Measurements from ENCODE around the gene PROX1.

The PROX1 gene

DNA sequence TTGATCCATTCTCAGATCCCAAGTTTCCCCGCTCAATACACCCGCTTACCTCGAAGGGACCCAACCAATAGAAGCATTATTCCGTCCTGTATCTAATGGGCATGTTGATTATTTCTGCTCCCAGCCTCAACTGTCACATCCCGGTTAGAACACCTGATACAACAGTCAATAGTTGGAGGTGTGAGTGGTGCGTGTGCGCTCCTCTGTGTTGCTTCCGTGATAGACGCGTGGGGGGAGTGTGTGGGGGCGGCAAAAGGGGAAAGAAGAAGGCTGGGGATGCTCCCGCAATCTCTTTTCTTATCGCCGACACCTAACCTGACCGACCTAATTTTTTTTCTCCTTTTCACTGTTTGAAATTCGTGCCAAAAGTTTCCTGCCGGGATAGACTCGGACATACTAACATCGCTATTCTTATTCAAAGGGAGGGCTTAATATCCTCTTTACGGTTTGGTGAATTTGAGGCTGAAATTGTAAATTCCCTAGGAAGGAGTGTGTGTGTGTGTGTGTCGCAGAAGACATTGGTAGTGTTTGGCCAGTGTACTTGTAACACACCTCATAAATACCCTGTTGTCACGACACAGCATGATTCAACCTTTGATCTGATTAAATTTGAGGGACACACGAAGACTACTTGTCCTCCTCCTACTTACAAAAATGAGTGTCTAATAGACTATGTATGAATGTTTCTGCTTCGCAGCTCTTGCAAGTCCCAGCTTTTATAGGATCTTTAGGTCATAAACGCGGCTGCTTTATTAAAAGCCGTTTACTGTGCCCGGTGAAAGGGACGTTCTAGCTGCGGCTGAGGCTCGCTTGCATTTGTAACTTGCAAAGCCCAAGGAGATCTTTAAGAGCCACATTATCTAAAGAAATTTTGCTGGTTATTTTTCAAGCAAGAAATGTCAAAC is 1.5 kb upstream of the PROX1 start:
- no peak for TF ChIP-seq CTBP1 (IDR thresholded peaks at IDR 0.05; ENCODE audit: borderline replicate concordance)
- TF ChIP-seq PKNOX1 (IDR thresholded peaks at IDR 0.05): peak; percentile 68
- DNase-seq (ENCODE audit: extremely low spot score): no peak
- ChIA-PET POLR2A (no interaction called here), CTCF (no interaction called here)

DNA sequence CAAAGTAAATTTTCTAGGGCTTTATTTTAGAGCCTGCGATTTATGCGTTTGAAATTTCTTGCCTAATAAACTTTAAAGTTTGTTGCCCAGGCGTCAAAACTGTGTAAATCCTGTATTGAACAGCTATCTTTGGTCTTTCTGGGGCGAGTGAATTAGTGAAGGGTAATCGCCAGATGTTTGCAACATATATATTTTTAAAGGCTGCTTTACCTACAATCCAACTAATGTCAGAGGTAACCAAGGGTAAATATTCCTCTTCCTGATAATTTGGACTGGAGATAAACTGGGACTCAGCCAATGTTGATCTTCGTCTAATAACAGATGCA is 885 bp upstream of the PROX1 start:
- TF ChIP-seq ARNT (IDR thresholded peaks at IDR 0.05): no peak
- TF ChIP-seq FOXK2 (IDR thresholded peaks at IDR 0.05): no peak
- ChIA-PET CTCF (no interaction called here), POLR2A (interaction anchor here (1.3 kb wide), 1 partner anchor 139 kb away, joined by 3 read pairs; no protein-coding TSS in a partner anchor)
- no peak for DNase-seq (ENCODE audit: extremely low spot score)

- no peak for DNase-seq (ENCODE audit: extremely low spot score)
- TF ChIP-seq FOXM1 (IDR thresholded peaks at IDR 0.05; ENCODE audit: borderline replicate concordance) (no peak), ELF4 (IDR thresholded peaks at IDR 0.05) (peak; percentile 63), SUZ12 (IDR thresholded peaks at IDR 0.05) (no peak), L3MBTL2 (conservative IDR thresholded peaks at IDR 0.05) (no peak), ARNT (IDR thresholded peaks at IDR 0.05) (no peak), ZNF384 (IDR thresholded peaks at IDR 0.05) (peak; percentile 64; the same call in 1 of the 2 replicates), HDGF (IDR thresholded peaks at IDR 0.05; ENCODE audit: borderline replicate concordance) (no peak), FOXA1 (IDR thresholded peaks at IDR 0.05) (no peak), PKNOX1 (IDR thresholded peaks at IDR 0.05) (peak; percentile 67)
- ChIA-PET POLR2A (interaction anchor here (0.6 to 1.3 kb wide), 8 partner anchors 9 to 138 kb away, joined by 3 to 4 read pairs (median 3); no protein-coding TSS in a partner anchor), CTCF (interaction anchor here (0.6 kb wide), 1 partner anchor 386 kb away, joined by 3 read pairs; no protein-coding TSS in a partner anchor)
Observed at GRCh38 chr1:213987422-213987926, 299 bp upstream of the PROX1 start.

DNA sequence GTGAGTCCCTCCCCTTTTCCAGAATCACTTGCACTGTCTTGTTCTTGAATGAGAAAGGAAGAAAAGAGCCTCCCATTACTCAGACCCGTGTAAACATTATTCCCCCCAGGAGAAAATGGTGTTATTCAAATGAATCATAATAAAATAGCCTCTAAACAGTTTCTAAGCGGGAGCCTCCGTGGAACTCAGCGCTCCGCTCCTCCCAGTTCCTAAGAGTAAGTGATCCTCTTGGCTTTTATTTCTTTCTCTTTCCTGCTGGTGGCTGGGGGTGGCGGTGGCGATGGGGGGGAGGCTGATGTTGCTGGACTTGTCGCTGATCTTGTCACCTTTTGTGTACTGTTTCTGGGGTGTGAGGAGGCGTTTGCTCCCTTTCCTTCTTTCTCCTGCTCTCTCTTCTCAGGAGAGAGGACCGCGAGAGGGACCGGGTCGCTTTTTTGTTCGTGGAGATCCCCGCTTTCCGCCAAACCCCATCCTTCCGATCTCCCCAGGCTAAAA is 781 bp downstream of the PROX1 start:
- TF ChIP-seq SP1 (IDR thresholded peaks at IDR 0.05) (no peak), NFRKB (IDR thresholded peaks at IDR 0.05) (no peak), ZNF384 (IDR thresholded peaks at IDR 0.05) (no peak), HDGF (IDR thresholded peaks at IDR 0.05; ENCODE audit: borderline replicate concordance) (no peak), ARNT (IDR thresholded peaks at IDR 0.05) (no peak), L3MBTL2 (conservative IDR thresholded peaks at IDR 0.05) (no peak), LEF1 (IDR thresholded peaks at IDR 0.05; ENCODE audit: borderline replicate concordance) (no peak), FOXK2 (IDR thresholded peaks at IDR 0.05) (no peak), TARDBP (IDR thresholded peaks at IDR 0.05) (no peak), BHLHE40 (IDR thresholded peaks at IDR 0.05; ENCODE audit: borderline replicate concordance) (no peak), CTBP1 (IDR thresholded peaks at IDR 0.05; ENCODE audit: borderline replicate concordance) (no peak)
- CTCF ChIA-PET: no interaction called here
- DNase-seq (ENCODE audit: extremely low spot score): no peak
- POLR2A ChIA-PET: interaction anchor here (0.8 to 1.2 kb wide), 5 partner anchors 10 to 49 kb away, joined by 3 to 4 read pairs (median 4); no protein-coding TSS in a partner anchor

- ChIA-PET CTCF (interaction anchor here (0.7 to 0.8 kb wide), 2 partner anchors 13 to 113 kb away, joined by 3 to 5 read pairs; no protein-coding TSS in a partner anchor), POLR2A (interaction anchor here (0.5 to 1.6 kb wide), 4 partner anchors 13 to 48 kb away, joined by 3 to 6 read pairs (median 4); no protein-coding TSS in a partner anchor)
- no peak for DNase-seq (ENCODE audit: extremely low spot score)
- no peak for TF ChIP-seq BHLHE40 (IDR thresholded peaks at IDR 0.05; ENCODE audit: borderline replicate concordance)
- TF ChIP-seq L3MBTL2 (conservative IDR thresholded peaks at IDR 0.05): peak; percentile 82
Observed at GRCh38 chr1:213989002-213989855, 1.5 kb downstream of the PROX1 start.

DNA sequence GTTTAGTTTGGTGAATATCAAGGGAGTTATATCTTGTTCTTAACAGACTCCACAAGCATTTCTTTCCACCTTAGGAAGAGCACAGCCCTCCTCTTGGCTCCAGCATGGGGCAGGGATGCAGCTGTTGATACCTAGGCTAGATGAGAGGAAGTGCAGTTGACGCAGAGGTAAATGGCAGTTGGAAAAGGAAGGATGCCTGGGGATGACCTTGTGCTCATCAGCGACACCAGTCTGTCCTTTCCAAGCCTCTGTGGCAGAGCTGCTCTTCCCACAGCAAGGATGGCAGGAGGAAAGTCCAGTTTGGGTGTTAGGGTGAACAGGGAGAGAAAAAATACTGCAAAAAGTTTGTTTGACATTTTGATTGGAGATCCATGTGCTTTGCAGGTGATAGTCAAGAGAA is 6.2 kb downstream of the PROX1 start:
- CTCF ChIA-PET: no interaction called here
- no peak for DNase-seq (ENCODE audit: extremely low spot score)
- no peak for TF ChIP-seq FOXK2 (IDR thresholded peaks at IDR 0.05)
- no peak for TF ChIP-seq SP1 (IDR thresholded peaks at IDR 0.05)
- TF ChIP-seq ZNF384 (IDR thresholded peaks at IDR 0.05): no peak
- no peak for TF ChIP-seq LEF1 (IDR thresholded peaks at IDR 0.05; ENCODE audit: borderline replicate concordance)
- TF ChIP-seq CTBP1 (IDR thresholded peaks at IDR 0.05; ENCODE audit: borderline replicate concordance): no peak
- TF ChIP-seq ELF4 (IDR thresholded peaks at IDR 0.05): no peak
- no peak for TF ChIP-seq BHLHE40 (IDR thresholded peaks at IDR 0.05; ENCODE audit: borderline replicate concordance)
- TF ChIP-seq ARNT (IDR thresholded peaks at IDR 0.05): no peak
- no peak for TF ChIP-seq NFRKB (IDR thresholded peaks at IDR 0.05)
- no peak for TF ChIP-seq TARDBP (IDR thresholded peaks at IDR 0.05)
- TF ChIP-seq SUZ12 (IDR thresholded peaks at IDR 0.05): no peak
- no peak for TF ChIP-seq PKNOX1 (IDR thresholded peaks at IDR 0.05)
- TF ChIP-seq L3MBTL2 (conservative IDR thresholded peaks at IDR 0.05): no peak
- no peak for TF ChIP-seq HDGF (IDR thresholded peaks at IDR 0.05; ENCODE audit: borderline replicate concordance)
- no peak for TF ChIP-seq FOXM1 (IDR thresholded peaks at IDR 0.05; ENCODE audit: borderline replicate concordance)
- TF ChIP-seq FOXA1 (IDR thresholded peaks at IDR 0.05): no peak
- POLR2A ChIA-PET: no interaction called here

Measured in HEK293T (cell line).